HCT116 (cell line): Measurements from ENCODE around the gene UCHL3. TPM values are rescaled to one million over a fixed set of nuclear protein-coding genes. Genes with fewer than 3 reads are reported as not detected.
A peak's percentile ranks its signal among the peaks of the same experiment; 100 is the strongest.

ENCODE experiments used
- ATAC-seq: fragments of 200-7000 bp; cut with Tn5 transposase; 2 replicates; pipeline ENCODE4 v1.9.1; 2020; ENCODE audit warnings: mild to moderate bottlenecking, moderate library complexity
- BruUV-seq: library from RNA; stranded (reverse); fragments of 400-500 nt; replicated peaks from 2 replicates; lab custom pipeline; 2021; lab: Mats Ljungman, UMichigan
- CTCF ChIA-PET: fragments of 300-600 bp; sonication (Branson Sonifier 250); formaldehyde crosslinking; loops from one replicate; lab custom pipeline; 2021; ENCODE audit warnings: antibody characterized with exemption; lab: Charles Lee
- POLR2A ChIA-PET: fragments of 300-600, 350-600 bp; sonication (Branson Sonifier 250); formaldehyde crosslinking; loops from one replicate; lab custom pipeline; 2021; ENCODE audit warnings: antibody characterized with exemption; lab: Charles Lee
- RAD21 ChIA-PET, 2 experiments: fragments of 300-600 bp; sonication (Branson Sonifier 250); formaldehyde crosslinking; loops; one replicate each; lab custom pipeline; 2023; ENCODE audit warnings: low total read pairs in 2 of 2; ENCODE audit not compliant: uncharacterized antibody in 2 of 2, unreplicated experiment in 2 of 2, low non-redundant PET in 1 of 2; lab: Charles Lee
- DNase-seq: peaks from one replicate; pipeline ENCODE4 v3.0.0-alpha.2; 2010; ENCODE audit warnings: low read depth, low spot score
- H2AFZ ChIP-seq: fragments of 200-600 bp; shearing (Covaris generic), sonication (generic); 2 replicates; pipeline ENCODE4 v1.6.1; 2017; ENCODE audit warnings: low read depth, mixed run types, mixed read lengths, antibody characterized with exemption, low read length; ENCODE audit not compliant: poor library complexity, severe bottlenecking
- H3K27ac ChIP-seq: 2 replicates; pipeline ENCODE4 v1.5.1; 2012; ENCODE audit warnings: low read depth, low read length
- H3K27me3 ChIP-seq: fragments of 200-600 bp; sonication (generic); 2 replicates; pipeline ENCODE4 v1.6.1; 2016; ENCODE audit warnings: mixed run types, low read length, mixed read lengths; ENCODE audit not compliant: insufficient read depth
- H3K36me3 ChIP-seq, 2 experiments: fragments of 200-500 bp in 1 of 2; fragments of 200-600 bp in 1 of 2; sonication (Bioruptor generic) in 1 of 2; sonication (generic) in 1 of 2; 2 replicates each; pipeline versions ENCODE4 v1.5.1 to v1.6.1; 2014 to 2016; ENCODE audit warnings: low read length in 2 of 2, inconsistent platforms in 1 of 2, mixed read lengths in 1 of 2, mixed run types in 1 of 2; ENCODE audit not compliant: insufficient read depth in 2 of 2, control insufficient read depth in 1 of 2
- H3K4me1 ChIP-seq, 2 experiments: fragments of 200-600 bp in 1 of 2; sonication (generic) in 1 of 2; 2 replicates each; pipeline versions ENCODE4 v1.5.1 to v1.6.1; 2012 to 2017; ENCODE audit warnings: low read length in 2 of 2, inconsistent platforms in 1 of 2, mild to moderate bottlenecking in 1 of 2, mixed read lengths in 1 of 2, mixed run types in 1 of 2, moderate library complexity in 1 of 2; ENCODE audit not compliant: insufficient read depth in 2 of 2, control insufficient read depth in 1 of 2
- H3K4me2 ChIP-seq: fragments of 200-600 bp; sonication (generic); 2 replicates; pipeline ENCODE4 v1.6.1; 2017; ENCODE audit warnings: mixed run types, low read length, mixed read lengths
- H3K4me3 ChIP-seq, 2 experiments: fragments of 200-600 bp in 1 of 2; sonication (generic) in 1 of 2; replicated peaks in 1 of 2; 2 replicates each; pipeline ENCODE4 v1.5.1; 2011 to 2016; ENCODE audit warnings: low read length in 2 of 2, control low read depth in 1 of 2, low read depth in 1 of 2, mild to moderate bottlenecking in 1 of 2, mixed read lengths in 1 of 2, mixed run types in 1 of 2
- H3K79me2 ChIP-seq: fragments of 200-600 bp; sonication (generic); 2 replicates; pipeline ENCODE4 v1.6.1; 2017; ENCODE audit warnings: mild to moderate bottlenecking, mixed run types, low read length, moderate library complexity, mixed read lengths; ENCODE audit not compliant: insufficient read depth
- H3K9ac ChIP-seq: fragments of 200-600 bp; sonication (generic); 2 replicates; pipeline ENCODE4 v1.6.1; 2016; ENCODE audit warnings: low read length, mixed read lengths
- H3K9me2 ChIP-seq: fragments of 200-600 bp; sonication (generic), shearing (Covaris generic); 2 replicates; pipeline ENCODE4 v1.6.1; 2017; ENCODE audit warnings: mixed run types, mild to moderate bottlenecking, moderate library complexity; ENCODE audit not compliant: insufficient read depth
- H3K9me3 ChIP-seq, 2 experiments: fragments of 200-500 bp in 1 of 2; fragments of 200-600 bp in 1 of 2; sonication (Bioruptor generic) in 1 of 2; sonication (generic) in 1 of 2; 2 replicates each; pipeline ENCODE4 v1.6.1; 2014 to 2017; ENCODE audit warnings: low read length in 2 of 2, mixed read lengths in 2 of 2, inconsistent platforms in 1 of 2, low read depth in 1 of 2, mild to moderate bottlenecking in 1 of 2, mixed run types in 1 of 2, moderate library complexity in 1 of 2; ENCODE audit not compliant: control insufficient read depth in 1 of 2, insufficient read depth in 1 of 2
- H4K20me1 ChIP-seq: fragments of 200-600 bp; sonication (generic), shearing (Covaris generic); 2 replicates; pipeline ENCODE4 v1.6.1; 2017; ENCODE audit warnings: mixed run types, mild to moderate bottlenecking, moderate library complexity; ENCODE audit not compliant: insufficient read depth
- CBX3 ChIP-seq: IDR thresholded peaks from 2 replicates; pipeline ENCODE4 v1.6.1; 2012; ENCODE audit warnings: low read depth
- CEBPB ChIP-seq: IDR thresholded peaks from 2 replicates; pipeline ENCODE4 v1.6.1; 2012; ENCODE audit warnings: low read depth
- EGR1 ChIP-seq: IDR thresholded peaks from 2 replicates; pipeline ENCODE4 v1.6.1; 2012; ENCODE audit warnings: low read depth
- ELF1 ChIP-seq: IDR thresholded peaks from 2 replicates; pipeline ENCODE4 v1.6.1; 2012; ENCODE audit warnings: low read depth, borderline replicate concordance
- EZH2 ChIP-seq: fragments of 200-600 bp; sonication (generic); IDR thresholded peaks from 2 replicates; pipeline ENCODE4 v1.6.1; 2017; ENCODE audit warnings: antibody characterized with exemption, mixed run types
- EZH2phosphoT487 ChIP-seq: fragments of 200-600 bp; IDR thresholded peaks from 2 replicates; pipeline ENCODE4 v1.6.1; 2018; ENCODE audit warnings: antibody characterized with exemption, borderline replicate concordance
- FOSL1 ChIP-seq: IDR thresholded peaks from 2 replicates; pipeline ENCODE4 v1.6.1; 2012; ENCODE audit warnings: low read depth
- JUND ChIP-seq: IDR thresholded peaks from 2 replicates; pipeline ENCODE4 v1.6.1; 2012
- POLR2A ChIP-seq: IDR thresholded peaks from 2 replicates; pipeline ENCODE4 v1.7.0; 2011; ENCODE audit warnings: borderline replicate concordance; ENCODE audit not compliant: insufficient read depth, insufficient read length; ENCODE audit errors: extremely low read depth
- POLR2AphosphoS5 ChIP-seq: IDR thresholded peaks from 2 replicates; pipeline ENCODE4 v1.6.1; 2011; ENCODE audit warnings: mild to moderate bottlenecking, low read depth, low read length, moderate library complexity
- RAD21 ChIP-seq: IDR thresholded peaks from 2 replicates; pipeline ENCODE4 v1.6.1; 2012; ENCODE audit warnings: low read depth, mild to moderate bottlenecking
- SRF ChIP-seq: IDR thresholded peaks from 2 replicates; pipeline ENCODE4 v1.6.1; 2012; ENCODE audit warnings: low read depth
- YY1 ChIP-seq: IDR thresholded peaks from 2 replicates; pipeline ENCODE4 v1.6.1; 2011; ENCODE audit warnings: low read length, low read depth, moderate library complexity, mild to moderate bottlenecking; ENCODE audit not compliant: insufficient replicate concordance; ENCODE audit errors: extremely low read depth
- ZFX ChIP-seq: fragments of 450-650 bp; IDR thresholded peaks from 2 replicates; pipeline ENCODE4 v1.6.1; 2017
- ZNF274 ChIP-seq: fragments of 200-500 bp; sonication (Bioruptor generic); IDR thresholded peaks from 2 replicates; pipeline ENCODE4 v1.6.1; 2014; ENCODE audit warnings: mild to moderate bottlenecking, low read depth, low read length, inconsistent platforms
- intact Hi-C: fragments of 100-400 bp; cut with micrococcal nuclease; formaldehyde crosslinking; loops from 2 replicates; pipeline ENCODE4 v1.10.0; 2022
- total RNA-seq: library from RNA; stranded (reverse); gene quantifications from one replicate; pipeline ENCODE4 v1.2.1, GENCODE V29; 2021; ENCODE audit not compliant: unreplicated experiment
- TF ChIP-seq, protein P1 (sequence below), 3 experiments: fragments of 200-600 bp in 1 of 3; sonication (generic) in 1 of 3; IDR thresholded peaks in 2 of 3; conservative IDR thresholded peaks in 1 of 3; 2 replicates each; pipeline ENCODE4 v1.5.1; 2012 to 2017; ENCODE audit warnings: low read depth in 2 of 3, low read length in 2 of 3, antibody characterized with exemption in 1 of 3, borderline replicate concordance in 1 of 3, control low read depth in 1 of 3, mild to moderate bottlenecking in 1 of 3, mixed read lengths in 1 of 3, mixed run types in 1 of 3, moderate library complexity in 1 of 3; ENCODE audit not compliant: insufficient read depth in 1 of 3
- TF ChIP-seq, protein P2 (sequence below): IDR thresholded peaks from 2 replicates; pipeline ENCODE4 v1.6.1; 2012; ENCODE audit warnings: low read depth
- TF ChIP-seq, protein P3 (sequence below): IDR thresholded peaks from 2 replicates; pipeline ENCODE4 v1.6.1; 2012

The UCHL3 gene
- total RNA-seq, 1 experiment from 2014 or later = 32.4 TPM

DNA sequence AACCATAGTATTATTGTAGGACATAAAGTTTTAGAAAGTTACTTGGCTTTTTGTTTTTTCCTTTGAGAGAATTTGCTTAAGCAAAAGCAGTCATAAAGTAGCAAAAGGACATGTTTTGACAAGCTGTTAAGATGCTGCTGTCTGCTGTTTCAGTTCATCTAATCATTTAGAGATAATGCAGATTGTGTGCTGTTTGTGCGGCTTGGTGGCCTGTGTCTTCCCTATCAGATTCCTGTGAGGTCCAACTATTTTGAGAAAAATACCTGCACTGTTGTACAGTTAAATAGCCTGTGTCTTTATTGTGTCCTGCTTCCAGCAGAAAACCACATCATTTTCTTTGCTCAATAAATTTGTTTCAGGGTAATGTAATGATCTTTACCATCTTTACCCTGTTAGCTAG is 20.0 kb downstream of the UCHL3 start:
- POLR2A ChIA-PET = no interaction called here
- no peaks in the 10 kb centered on the region for H4K20me1 ChIP-seq
- TF ChIP-seq POLR2A (no peak), FOSL1 (no peak), RAD21 (no peak), ZNF274 (no peak), EZH2phosphoT487 (no peak), SRF (no peak), EZH2 (no peak), YY1 (no peak), CEBPB (no peak), ZFX (no peak), POLR2AphosphoS5 (no peak), JUND (no peak), EGR1 (no peak), CBX3 (no peak), ELF1 (no peak)
- TF ChIP-seq, protein P1, sequence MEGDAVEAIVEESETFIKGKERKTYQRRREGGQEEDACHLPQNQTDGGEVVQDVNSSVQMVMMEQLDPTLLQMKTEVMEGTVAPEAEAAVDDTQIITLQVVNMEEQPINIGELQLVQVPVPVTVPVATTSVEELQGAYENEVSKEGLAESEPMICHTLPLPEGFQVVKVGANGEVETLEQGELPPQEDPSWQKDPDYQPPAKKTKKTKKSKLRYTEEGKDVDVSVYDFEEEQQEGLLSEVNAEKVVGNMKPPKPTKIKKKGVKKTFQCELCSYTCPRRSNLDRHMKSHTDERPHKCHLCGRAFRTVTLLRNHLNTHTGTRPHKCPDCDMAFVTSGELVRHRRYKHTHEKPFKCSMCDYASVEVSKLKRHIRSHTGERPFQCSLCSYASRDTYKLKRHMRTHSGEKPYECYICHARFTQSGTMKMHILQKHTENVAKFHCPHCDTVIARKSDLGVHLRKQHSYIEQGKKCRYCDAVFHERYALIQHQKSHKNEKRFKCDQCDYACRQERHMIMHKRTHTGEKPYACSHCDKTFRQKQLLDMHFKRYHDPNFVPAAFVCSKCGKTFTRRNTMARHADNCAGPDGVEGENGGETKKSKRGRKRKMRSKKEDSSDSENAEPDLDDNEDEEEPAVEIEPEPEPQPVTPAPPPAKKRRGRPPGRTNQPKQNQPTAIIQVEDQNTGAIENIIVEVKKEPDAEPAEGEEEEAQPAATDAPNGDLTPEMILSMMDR (IDR thresholded peaks at IDR 0.05 in 2 of 3, conservative IDR thresholded peaks at IDR 0.05 in 1 of 3; ENCODE audit: borderline replicate concordance in 1 of 3, insufficient read depth in 1 of 3, low read depth in 2 of 3, low read length in 2 of 3) = no peak
- TF ChIP-seq, protein P2, sequence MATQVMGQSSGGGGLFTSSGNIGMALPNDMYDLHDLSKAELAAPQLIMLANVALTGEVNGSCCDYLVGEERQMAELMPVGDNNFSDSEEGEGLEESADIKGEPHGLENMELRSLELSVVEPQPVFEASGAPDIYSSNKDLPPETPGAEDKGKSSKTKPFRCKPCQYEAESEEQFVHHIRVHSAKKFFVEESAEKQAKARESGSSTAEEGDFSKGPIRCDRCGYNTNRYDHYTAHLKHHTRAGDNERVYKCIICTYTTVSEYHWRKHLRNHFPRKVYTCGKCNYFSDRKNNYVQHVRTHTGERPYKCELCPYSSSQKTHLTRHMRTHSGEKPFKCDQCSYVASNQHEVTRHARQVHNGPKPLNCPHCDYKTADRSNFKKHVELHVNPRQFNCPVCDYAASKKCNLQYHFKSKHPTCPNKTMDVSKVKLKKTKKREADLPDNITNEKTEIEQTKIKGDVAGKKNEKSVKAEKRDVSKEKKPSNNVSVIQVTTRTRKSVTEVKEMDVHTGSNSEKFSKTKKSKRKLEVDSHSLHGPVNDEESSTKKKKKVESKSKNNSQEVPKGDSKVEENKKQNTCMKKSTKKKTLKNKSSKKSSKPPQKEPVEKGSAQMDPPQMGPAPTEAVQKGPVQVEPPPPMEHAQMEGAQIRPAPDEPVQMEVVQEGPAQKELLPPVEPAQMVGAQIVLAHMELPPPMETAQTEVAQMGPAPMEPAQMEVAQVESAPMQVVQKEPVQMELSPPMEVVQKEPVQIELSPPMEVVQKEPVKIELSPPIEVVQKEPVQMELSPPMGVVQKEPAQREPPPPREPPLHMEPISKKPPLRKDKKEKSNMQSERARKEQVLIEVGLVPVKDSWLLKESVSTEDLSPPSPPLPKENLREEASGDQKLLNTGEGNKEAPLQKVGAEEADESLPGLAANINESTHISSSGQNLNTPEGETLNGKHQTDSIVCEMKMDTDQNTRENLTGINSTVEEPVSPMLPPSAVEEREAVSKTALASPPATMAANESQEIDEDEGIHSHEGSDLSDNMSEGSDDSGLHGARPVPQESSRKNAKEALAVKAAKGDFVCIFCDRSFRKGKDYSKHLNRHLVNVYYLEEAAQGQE = no peak
- TF ChIP-seq, protein P3, sequence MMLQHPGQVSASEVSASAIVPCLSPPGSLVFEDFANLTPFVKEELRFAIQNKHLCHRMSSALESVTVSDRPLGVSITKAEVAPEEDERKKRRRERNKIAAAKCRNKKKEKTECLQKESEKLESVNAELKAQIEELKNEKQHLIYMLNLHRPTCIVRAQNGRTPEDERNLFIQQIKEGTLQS = no peak
- TF ChIP-seq, all 23 proteins: peak for 0
- CTCF ChIA-PET = no interaction called here
- TSS peak; percentile 10 for BruUV-seq
- ATAC-seq = no peak
- Histone ChIP-seq H3K36me3 (peaks cover 3 to 22% of the 10 kb centered on the region in 2 experiments; a peak in 3 of 4 replicates), H3K27ac (no peak overlapping the region), H3K9me2 (no peaks in the 10 kb centered on the region), H3K4me2 (no peak overlapping the region), H3K9me3 (no peaks in the 10 kb centered on the region), H3K79me2 (no peaks in the 10 kb centered on the region), H2AFZ (no peak overlapping the region), H3K4me1 (no peaks in the 10 kb centered on the region), H3K9ac (no peak overlapping the region), H3K27me3 (no peaks in the 10 kb centered on the region), H3K4me3 (no peak overlapping the region)
- no peak for DNase-seq
- RAD21 ChIA-PET = no interaction called here
- intact Hi-C loops = loop anchor here (5.0 kb wide), 1 partner anchor 903 kb away; no protein-coding TSS in a partner anchor
